ENCODE measurements around the gene WDFY2.

Gene WDFY2

GRCh38 chr13:51601601-51602565 lies 17.6 kb downstream of the WDFY2 start:
- DNase-seq (ENCODE audit: low spot score), result no peak

GRCh38 chr13:51603716-51604115 lies 19.5 kb downstream of the WDFY2 start:
- DNase-seq (ENCODE audit: low spot score), result no peak

GRCh38 chr13:51605698-51606097 lies 21.4 kb downstream of the WDFY2 start:
- DNase-seq (ENCODE audit: low spot score), result no peak

GRCh38 chr13:51607165-51607564 lies 22.9 kb downstream of the WDFY2 start:
- no peak for DNase-seq (ENCODE audit: low spot score)

GRCh38 chr13:51608857-51609406 lies 24.7 kb downstream of the WDFY2 start:
- DNase-seq (ENCODE audit: low spot score), result no peak

GRCh38 chr13:51612867-51613266 lies 28.6 kb downstream of the WDFY2 start:
- DNase-seq (ENCODE audit: low spot score), result no peak

GRCh38 chr13:51613535-51613934 lies 29.3 kb downstream of the WDFY2 start:
- no peak for DNase-seq (ENCODE audit: low spot score)

GRCh38 chr13:51614350-51614786 lies 30.1 kb downstream of the WDFY2 start:
- no peak for DNase-seq (ENCODE audit: low spot score)

GRCh38 chr13:51618626-51619025 lies 34.4 kb downstream of the WDFY2 start:
- no peak for DNase-seq (ENCODE audit: low spot score)

- DNase-seq (ENCODE audit: low spot score), result peak; percentile 33
These were observed 35.4 kb downstream of the WDFY2 start for GRCh38 chr13:51619614-51620013.

GRCh38 chr13:51620165-51620983 lies 36.1 kb downstream of the WDFY2 start:
- no peak for DNase-seq (ENCODE audit: low spot score)

GRCh38 chr13:51621602-51622001 lies 37.3 kb downstream of the WDFY2 start:
- DNase-seq (ENCODE audit: low spot score), result no peak

GRCh38 chr13:51623473-51623872 lies 39.2 kb downstream of the WDFY2 start:
- DNase-seq (ENCODE audit: low spot score), result no peak

GRCh38 chr13:51624207-51624606 lies 39.9 kb downstream of the WDFY2 start:
- DNase-seq (ENCODE audit: low spot score), result no peak

GRCh38 chr13:51624695-51625345 lies 40.6 kb downstream of the WDFY2 start:
- no peak for DNase-seq (ENCODE audit: low spot score)

GRCh38 chr13:51625555-51626345 lies 41.5 kb downstream of the WDFY2 start:
- no peak for DNase-seq (ENCODE audit: low spot score)

GRCh38 chr13:51626749-51627148 lies 42.5 kb downstream of the WDFY2 start:
- DNase-seq (ENCODE audit: low spot score), result no peak

GRCh38 chr13:51628059-51628852 lies 44.0 kb downstream of the WDFY2 start:
- DNase-seq (ENCODE audit: low spot score), result no peak

- DNase-seq (ENCODE audit: low spot score), result no peak
These were observed 45.4 kb downstream of the WDFY2 start for GRCh38 chr13:51629491-51630287.

GRCh38 chr13:51630288-51630615 lies 46.0 kb downstream of the WDFY2 start:
- DNase-seq (ENCODE audit: low spot score), result no peak

All from RKO (cell line).